ENCODE results near the gene DNAJC7. TPM values are rescaled to one million over a fixed set of nuclear protein-coding genes. Genes with fewer than 3 reads are reported as not detected.

DNAJC7 gene
- total RNA-seq, 1 experiment from 2014 or later, result 130 TPM

- Mint-ChIP-seq H3K36me3 (ENCODE audit: insufficient read depth, unreplicated experiment) (no peaks in the 10 kb centered on the region), H3K4me3 (ENCODE audit: unreplicated experiment) (peak overlapping the region; percentile 84), H3K4me1 (ENCODE audit: insufficient read depth, unreplicated experiment) (peaks cover 17% of the 10 kb centered on the region), H3K9me3 (ENCODE audit: unreplicated experiment) (no peaks in the 10 kb centered on the region), H3K27ac (ENCODE audit: low read depth, unreplicated experiment) (peak overlapping the region; percentile 92), H3K27me3 (ENCODE audit: insufficient read depth, unreplicated experiment) (no peaks in the 10 kb centered on the region)
- POLR2A ChIA-PET, result interaction anchor here (1.2 to 3.6 kb wide), 6 partner anchors 9 to 92 kb away, joined by 4 to 101 read pairs (median 12); partner anchors contain the start of genes ACLY, CNP, DNAJC7 and KLHL11
- no peak for DNase-seq (ENCODE audit: unreplicated experiment)
- BruUV-seq (replicated peaks), result no TSS peak
- intact Hi-C loops (cut with micrococcal nuclease), result no loop called here
- no peak for TF ChIP-seq CTCF (IDR thresholded peaks at IDR 0.05; ENCODE audit: unreplicated experiment)
- CTCF ChIA-PET, result interaction anchor here (1.3 kb wide), 1 partner anchor 34 kb away, joined by 5 read pairs; no protein-coding TSS in a partner anchor
These were observed 88.5 kb downstream of the DNAJC7 start for GRCh38 chr17:41928693-41929251.

Other genes starting within 250 kb of the DNAJC7 start
- gene JUP, start 230.7 kb downstream of the DNAJC7 start, total RNA-seq (2022), result 112 and 131 TPM in 2 replicates
- gene P3H4, start 205.5 kb downstream of the DNAJC7 start, total RNA-seq (2022), result 36.4 and 41.5 TPM in 2 replicates
- 142 and 159 TPM in 2 replicates for gene FKBP10, start 204.4 kb downstream of the DNAJC7 start, total RNA-seq (2022)
- 59.8 and 65.1 TPM in 2 replicates for gene NT5C3B, start 181.2 kb downstream of the DNAJC7 start, total RNA-seq (2022)
- gene KLHL10, start 179.6 kb downstream of the DNAJC7 start, total RNA-seq (2022), result not detected in 2 replicates
- gene KLHL11, start 152.0 kb downstream of the DNAJC7 start, total RNA-seq (2022), result 19.1 and 22.3 TPM in 2 replicates
- gene ACLY, start 98.5 kb downstream of the DNAJC7 start, total RNA-seq (2022), result 67.7 and 67.9 TPM in 2 replicates
- gene ODAD4, start 86.8 kb downstream of the DNAJC7 start, total RNA-seq (2022), result 0.96 and 1.3 TPM in 2 replicates
- 42.6 and 46.2 TPM in 2 replicates for gene CNP, start 50.6 kb downstream of the DNAJC7 start, total RNA-seq (2022)
- 34.1 and 40.0 TPM in 2 replicates for gene NKIRAS2, start 2.7 kb upstream of the DNAJC7 start, total RNA-seq (2022)
- gene C17orf113, start 33.2 kb upstream of the DNAJC7 start, total RNA-seq (2022), result 0.72 and 0.81 TPM in 2 replicates
- 0.26 and 0.44 TPM in 2 replicates for gene ZNF385C, start 81.0 kb upstream of the DNAJC7 start, total RNA-seq (2022)
- 2.8 and 4.2 TPM in 2 replicates for gene DHX58, start 95.3 kb upstream of the DNAJC7 start, total RNA-seq (2022)
- 37.4 and 44.6 TPM in 2 replicates for gene KAT2A, start 103.9 kb upstream of the DNAJC7 start, total RNA-seq (2022)
- gene HSPB9, start 105.4 kb upstream of the DNAJC7 start, total RNA-seq (2022), result not detected in 2 replicates
- gene RAB5C, start 137.6 kb upstream of the DNAJC7 start, total RNA-seq (2022), result 101 and 119 TPM in 2 replicates
- not detected in 2 replicates for gene KCNH4, start 163.7 kb upstream of the DNAJC7 start, total RNA-seq (2022)
- not detected in 2 replicates for gene HCRT, start 168.0 kb upstream of the DNAJC7 start, total RNA-seq (2022)
- 6.8 and 8.9 TPM in 2 replicates for gene GHDC, start 177.1 kb upstream of the DNAJC7 start, total RNA-seq (2022)